Prostate gland (tissue), 2 donors: ENCODE measurements around the gene HOXC12. TPM values are rescaled to one million over a fixed set of nuclear protein-coding genes. Genes with fewer than 3 reads are reported as not detected.

Experiments used
- DNase-seq: peaks from one replicate; pipeline ENCODE4 v3.0.0-alpha.2; 2019; ENCODE audit warnings: low spot score
- H3K27ac ChIP-seq, 2 donors: fragments of 200-600 bp; sonication (generic); 2 replicates each; pipeline ENCODE4 v1.5.1; 2017 to 2019
- H3K27me3 ChIP-seq: fragments of 200-600 bp; sonication (generic); replicated peaks from 2 replicates; pipeline ENCODE4 v1.5.1; 2019; ENCODE audit not compliant: insufficient read depth
- H3K36me3 ChIP-seq, 2 donors: fragments of 200-600 bp; sonication (generic); 1 replicate in 1 of 2; 2 replicates in 1 of 2; pipeline versions ENCODE4 v1.5.1 to v1.8.1; 2017 to 2019
- H3K4me1 ChIP-seq: fragments of 200-600 bp; sonication (generic); replicated peaks from 2 replicates; pipeline ENCODE4 v1.5.1; 2019
- H3K4me3 ChIP-seq, 2 donors: fragments of 200-600 bp; sonication (generic); 2 replicates each; pipeline ENCODE4 v1.5.1; 2017 to 2019
- H3K9me3 ChIP-seq: fragments of 200-600 bp; sonication (generic); 2 replicates; pipeline ENCODE4 v1.5.1; 2017
- POLR2A ChIP-seq: fragments of 450-650 bp; IDR thresholded peaks from one replicate; pipeline ENCODE4 v1.6.1; 2016; ENCODE audit warnings: antibody characterized with exemption, mild to moderate bottlenecking
- POLR2AphosphoS5 ChIP-seq: sonication (generic); formaldehyde crosslinking; IDR thresholded peaks from one replicate; pipeline ENCODE4 v1.6.1; 2017; ENCODE audit warnings: antibody characterized with exemption
- WGBS: methylation state at CpG from one replicate; pipeline ENCODE4 v1.1.5; 2018; 5-methylcytosine and 5-hydroxymethylcytosine counted together
- intact Hi-C: fragments of 100-400 bp; cut with DNase I; formaldehyde crosslinking; loops from one replicate; pipeline ENCODE4 v1.14.2; 2022
- total RNA-seq, 2 donors: library from RNA; depleted of rRNA; stranded (reverse); fragments of >200 nt; gene quantifications; one replicate each; pipeline ENCODE4 v1.1.0, GENCODE V29; 2016
- TF ChIP-seq, protein P1 (sequence below), 4 experiments: fragments of 200-600 bp in 2 of 4; fragments of 450-650 bp in 2 of 4; sonication (generic) in 2 of 4; IDR thresholded peaks; 1 replicate in 3 of 4; 2 replicates in 1 of 4; pipeline ENCODE4 v1.5.1; 2016 to 2019; ENCODE audit warnings: antibody characterized with exemption in 4 of 4, mild to moderate bottlenecking in 2 of 4, moderate library complexity in 2 of 4

HOXC12 gene
- total RNA-seq, 2 donors from 2014 or later, result not detected

GRCh38 chr12:53937596-53938325 is 16.9 kb upstream of the HOXC12 start:
- Histone ChIP-seq H3K36me3 (no peaks in the 10 kb centered on the region), H3K4me1 (no peaks in the 10 kb centered on the region), H3K27ac (no peak overlapping the region), H3K27me3 (peaks cover 63% of the 10 kb centered on the region), H3K4me3 (no peak overlapping the region), H3K9me3 (no peaks in the 10 kb centered on the region)
- DNase-seq, result no peak
- intact Hi-C loops, result no loop called here
- WGBS, result 17% methylated on average over 23 of the region's 23 CpGs
- TF ChIP-seq POLR2A, result no peak
- no peak for TF ChIP-seq POLR2AphosphoS5
- TF ChIP-seq, protein P1, sequence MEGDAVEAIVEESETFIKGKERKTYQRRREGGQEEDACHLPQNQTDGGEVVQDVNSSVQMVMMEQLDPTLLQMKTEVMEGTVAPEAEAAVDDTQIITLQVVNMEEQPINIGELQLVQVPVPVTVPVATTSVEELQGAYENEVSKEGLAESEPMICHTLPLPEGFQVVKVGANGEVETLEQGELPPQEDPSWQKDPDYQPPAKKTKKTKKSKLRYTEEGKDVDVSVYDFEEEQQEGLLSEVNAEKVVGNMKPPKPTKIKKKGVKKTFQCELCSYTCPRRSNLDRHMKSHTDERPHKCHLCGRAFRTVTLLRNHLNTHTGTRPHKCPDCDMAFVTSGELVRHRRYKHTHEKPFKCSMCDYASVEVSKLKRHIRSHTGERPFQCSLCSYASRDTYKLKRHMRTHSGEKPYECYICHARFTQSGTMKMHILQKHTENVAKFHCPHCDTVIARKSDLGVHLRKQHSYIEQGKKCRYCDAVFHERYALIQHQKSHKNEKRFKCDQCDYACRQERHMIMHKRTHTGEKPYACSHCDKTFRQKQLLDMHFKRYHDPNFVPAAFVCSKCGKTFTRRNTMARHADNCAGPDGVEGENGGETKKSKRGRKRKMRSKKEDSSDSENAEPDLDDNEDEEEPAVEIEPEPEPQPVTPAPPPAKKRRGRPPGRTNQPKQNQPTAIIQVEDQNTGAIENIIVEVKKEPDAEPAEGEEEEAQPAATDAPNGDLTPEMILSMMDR (IDR thresholded peaks at IDR 0.05), result no peak

DNA sequence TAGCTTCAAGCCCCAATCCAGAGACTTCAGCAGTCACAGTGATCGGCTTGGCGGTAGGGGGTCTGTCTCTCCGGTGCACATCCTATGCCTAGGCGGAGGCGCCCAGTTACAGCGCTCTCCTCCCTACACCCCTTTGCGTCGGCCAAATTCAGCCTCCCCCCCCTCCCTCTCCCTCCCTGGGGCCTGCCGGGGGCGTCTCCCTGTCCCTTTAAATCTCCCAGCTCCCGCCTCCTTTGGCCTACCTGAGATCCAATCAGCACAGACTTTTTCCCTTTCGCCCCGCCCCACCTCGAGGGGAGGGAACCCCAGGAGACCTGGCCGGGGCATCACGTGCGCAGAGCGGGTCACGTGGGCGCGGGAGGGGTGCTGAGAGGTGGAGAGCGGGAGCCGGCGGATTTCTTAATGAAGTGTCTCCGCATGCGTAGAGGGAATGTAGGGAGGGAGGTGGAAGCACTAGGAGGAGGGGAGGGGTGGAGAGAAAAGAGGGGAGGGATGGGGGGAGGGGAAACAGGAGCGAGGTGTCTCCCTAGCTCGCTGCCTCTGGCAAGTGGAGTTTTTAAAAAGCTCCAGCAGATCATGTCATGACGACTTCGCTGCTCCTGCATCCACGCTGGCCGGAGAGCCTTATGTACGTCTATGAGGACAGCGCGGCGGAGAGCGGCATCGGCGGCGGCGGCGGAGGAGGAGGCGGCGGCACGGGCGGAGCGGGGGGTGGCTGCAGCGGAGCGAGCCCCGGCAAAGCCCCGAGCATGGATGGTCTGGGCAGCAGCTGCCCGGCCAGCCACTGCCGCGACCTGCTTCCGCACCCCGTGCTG is 16.2 kb upstream of the HOXC12 start, which contains the start of gene HOXC13:
Gene HOXC13, plus strand, starts transcription at position 506 of the 815 bp plus-strand sequence. Its CDS starts 76 bp downstream, at position 582.
- 2% methylated on average over 50 of the region's 56 CpGs for WGBS

DNA sequence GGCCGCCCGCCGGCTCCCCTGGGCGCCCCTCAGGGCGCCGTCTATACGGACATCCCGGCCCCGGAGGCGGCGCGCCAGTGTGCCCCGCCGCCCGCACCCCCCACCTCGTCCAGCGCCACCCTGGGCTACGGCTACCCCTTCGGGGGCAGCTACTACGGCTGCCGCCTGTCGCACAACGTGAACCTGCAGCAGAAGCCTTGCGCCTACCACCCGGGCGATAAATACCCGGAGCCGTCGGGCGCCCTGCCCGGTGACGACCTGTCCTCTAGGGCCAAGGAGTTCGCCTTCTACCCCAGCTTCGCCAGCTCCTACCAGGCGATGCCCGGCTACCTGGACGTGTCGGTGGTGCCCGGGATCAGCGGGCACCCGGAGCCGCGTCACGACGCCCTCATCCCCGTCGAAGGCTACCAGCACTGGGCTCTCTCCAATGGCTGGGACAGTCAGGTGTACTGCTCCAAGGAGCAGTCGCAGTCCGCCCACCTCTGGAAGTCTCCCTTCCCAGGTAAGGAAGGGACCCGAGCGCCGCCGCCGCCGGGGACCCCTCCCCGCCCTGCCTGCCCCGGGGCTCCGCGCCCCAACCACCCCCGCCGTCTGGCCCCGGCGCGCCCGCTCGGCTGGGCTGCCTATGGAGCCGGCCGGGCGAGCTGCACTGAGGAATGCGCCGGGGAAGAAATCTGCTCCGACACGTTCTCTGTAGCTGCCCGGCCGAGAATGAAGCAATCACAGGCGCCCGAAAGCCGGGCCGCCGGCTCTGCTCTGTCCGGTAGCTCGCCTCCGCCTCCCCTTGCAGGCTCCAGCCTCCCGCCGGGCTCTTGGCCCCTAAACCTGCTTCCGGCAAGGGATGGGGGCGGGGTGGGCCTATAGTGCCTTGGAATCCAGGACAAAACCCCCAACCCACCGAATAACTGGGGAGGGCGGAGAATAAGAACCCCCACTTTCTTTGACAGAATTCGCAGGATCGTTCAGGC is 15.3 kb upstream of the HOXC12 start:
- no peaks in the 10 kb centered on the region for H3K9me3 ChIP-seq
- 3% methylated on average over 39 of the region's 91 CpGs for WGBS
- DNase-seq, result peak; percentile 38

More for the DNA sequence above, 16.2 kb upstream of the HOXC12 start, which contains the start of gene HOXC13:
- Histone ChIP-seq H3K27me3 (peaks cover 63% of the 10 kb centered on the region), H3K4me3 (no peak within 1 kb of the TSS), H3K9me3 (no peaks in the 10 kb centered on the region), H3K4me1 (no peaks in the 10 kb centered on the region), H3K27ac (no peak within 1 kb of the TSS), H3K36me3 (no peaks in the 10 kb centered on the region)
- TF ChIP-seq, protein P1 (IDR thresholded peaks at IDR 0.05), result no peak
- TF ChIP-seq POLR2AphosphoS5 (peak; percentile 58), POLR2A (no peak)
- peak; percentile 14 for DNase-seq
- intact Hi-C loops, result no loop called here

DNA sequence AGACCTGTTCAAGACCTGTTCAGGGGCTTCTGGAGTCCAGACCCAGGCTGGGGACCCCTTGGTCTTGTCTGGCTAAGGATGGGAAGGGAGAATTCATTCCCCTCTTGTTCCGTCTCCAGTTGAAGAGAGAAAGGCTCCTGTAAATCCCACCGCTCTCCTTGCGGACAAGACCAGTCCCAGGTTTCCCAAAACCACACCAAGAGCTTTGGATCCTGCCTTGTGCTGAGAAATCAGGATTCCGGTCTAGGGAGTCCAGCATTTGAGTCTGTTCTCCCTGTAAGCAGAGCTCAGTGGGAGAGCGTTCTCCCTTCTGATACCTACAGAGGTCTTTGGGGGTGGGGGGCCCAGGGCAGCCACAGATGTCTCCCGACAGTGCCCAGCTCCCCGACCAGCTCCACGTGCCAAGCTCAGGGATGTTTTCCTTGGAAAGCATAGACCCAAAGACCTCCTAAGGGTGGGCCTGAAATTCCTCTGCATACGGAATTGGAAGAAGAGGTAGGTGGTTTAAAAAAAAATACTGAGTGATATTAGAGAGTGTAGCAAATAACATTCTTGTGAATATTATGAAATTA is 14.2 kb upstream of the HOXC12 start:
- H3K27ac ChIP-seq, result no peak overlapping the region

More for the DNA sequence above, 15.3 kb upstream of the HOXC12 start:
- TF ChIP-seq POLR2AphosphoS5, result no peak
- TF ChIP-seq POLR2A, result no peak
- TF ChIP-seq, protein P1 (IDR thresholded peaks at IDR 0.05), result no peak
- Histone ChIP-seq H3K4me1 (no peaks in the 10 kb centered on the region), H3K4me3 (no peak overlapping the region), H3K36me3 (no peaks in the 10 kb centered on the region), H3K27me3 (peaks cover 60% of the 10 kb centered on the region), H3K27ac (no peak overlapping the region)
- intact Hi-C loops, result no loop called here

More for the DNA sequence above, 14.2 kb upstream of the HOXC12 start:
- peaks cover 59% of the 10 kb centered on the region for H3K27me3 ChIP-seq
- H3K4me1 ChIP-seq, result no peaks in the 10 kb centered on the region
- intact Hi-C loops, result no loop called here
- TF ChIP-seq, protein P1 (IDR thresholded peaks at IDR 0.05), result no peak
- no peak overlapping the region for H3K4me3 ChIP-seq
- no peaks in the 10 kb centered on the region for H3K9me3 ChIP-seq
- 49% methylated on average over 9 of the region's 9 CpGs for WGBS
- H3K36me3 ChIP-seq, result no peaks in the 10 kb centered on the region
- no peak for DNase-seq
